PC-3 (cell line): Measurements from ENCODE around the gene EXOC2. TPM values are rescaled to one million over a fixed set of nuclear protein-coding genes. Genes with fewer than 3 reads are reported as not detected.

Source experiments
- ATAC-seq: fragments of 200-7000 bp; cut with Tn5 transposase; 2 replicates; pipeline ENCODE4 v1.9.1; 2020; ENCODE audit warnings: mild to moderate bottlenecking, moderate library complexity
- BruUV-seq: library from RNA; stranded (reverse); fragments of 400-500 nt; replicated peaks from 2 replicates; lab custom pipeline; 2021; lab: Mats Ljungman, UMichigan
- CTCF ChIA-PET: fragments of 300-600 bp; sonication (Branson Sonifier 250); formaldehyde crosslinking; loops from one replicate; lab custom pipeline; 2022; ENCODE audit warnings: antibody characterized with exemption; lab: Charles Lee
- POLR2A ChIA-PET: fragments of 300-600 bp; sonication (Branson Sonifier 250); formaldehyde crosslinking; loops from one replicate; lab custom pipeline; 2022; ENCODE audit warnings: antibody characterized with exemption; ENCODE audit not compliant: unreplicated experiment; lab: Charles Lee
- DNase-seq: peaks from one replicate; pipeline ENCODE4 v3.0.0-alpha.2; 2015
- H2AFZ ChIP-seq: fragments of 300-600 bp; sonication (generic); 2 replicates; pipeline ENCODE4 v1.6.0; 2016; ENCODE audit warnings: antibody characterized with exemption, low read length
- H3F3A ChIP-seq: fragments of 300-600 bp; sonication (generic); one replicate; pipeline ENCODE4 v1.6.0; 2017; ENCODE audit warnings: antibody characterized with exemption, low read length, control low read depth, mild to moderate bottlenecking; ENCODE audit not compliant: unreplicated experiment
- H3K27ac ChIP-seq: fragments of 300-600 bp; sonication (generic); 2 replicates; pipeline ENCODE4 v1.5.1; 2016; ENCODE audit warnings: mild to moderate bottlenecking, low read length
- H3K27me3 ChIP-seq: fragments of 300-600 bp; sonication (generic); 2 replicates; pipeline ENCODE4 v1.6.1; 2016; ENCODE audit warnings: low read length, mixed read lengths
- H3K36me3 ChIP-seq: fragments of 300-600 bp; sonication (generic); 2 replicates; pipeline ENCODE4 v1.6.1; 2016; ENCODE audit warnings: low read depth, mixed run types, low read length, mixed read lengths
- H3K4me1 ChIP-seq: fragments of 300-600 bp; sonication (generic); 2 replicates; pipeline ENCODE4 v1.5.1; 2016; ENCODE audit warnings: low read length; ENCODE audit not compliant: insufficient read depth
- H3K4me2 ChIP-seq: fragments of 300-600 bp; sonication (generic); 2 replicates; pipeline ENCODE4 v1.6.0; 2016; ENCODE audit warnings: low read length
- H3K4me3 ChIP-seq: fragments of 300-600 bp; sonication (generic); 2 replicates; pipeline ENCODE4 v1.5.1; 2016; ENCODE audit warnings: mild to moderate bottlenecking, low read length, mixed read lengths
- H3K79me2 ChIP-seq: fragments of 300-600 bp; sonication (generic); 2 replicates; pipeline ENCODE4 v1.6.1; 2017; ENCODE audit warnings: low read length, mixed read lengths
- H3K9ac ChIP-seq: fragments of 300-600 bp; sonication (generic); 2 replicates; pipeline ENCODE4 v1.6.0; 2016; ENCODE audit warnings: mild to moderate bottlenecking, low read length
- H3K9me2 ChIP-seq: fragments of 300-600 bp; sonication (generic); replicated peaks from 2 replicates; pipeline ENCODE4 v1.6.1; 2016; ENCODE audit warnings: mixed run types, low read length, mixed read lengths
- H3K9me3 ChIP-seq: fragments of 300-600 bp; sonication (generic); 2 replicates; pipeline ENCODE4 v1.6.1; 2016; ENCODE audit warnings: low read length, mixed read lengths
- H4K20me1 ChIP-seq: fragments of 300-600 bp; sonication (generic); 2 replicates; pipeline ENCODE4 v1.6.1; 2016; ENCODE audit warnings: low read length, mixed read lengths
- EZH2 ChIP-seq: fragments of 300-600 bp; sonication (generic); IDR thresholded peaks from one replicate; pipeline ENCODE4 v1.6.1; 2017; ENCODE audit warnings: antibody characterized with exemption, mild to moderate bottlenecking, low read length; ENCODE audit not compliant: unreplicated experiment
- EZH2phosphoT487 ChIP-seq: fragments of 300-600 bp; sonication (generic); IDR thresholded peaks from 2 replicates; pipeline ENCODE4 v1.6.1; 2018; ENCODE audit warnings: mild to moderate bottlenecking, antibody characterized with exemption, low read length, borderline replicate concordance
- intact Hi-C: fragments of 100-400 bp; cut with micrococcal nuclease; formaldehyde crosslinking; loops from 2 replicates; pipeline ENCODE4 v1.9.0; 2023
- total RNA-seq: library from RNA; depleted of rRNA; stranded (reverse); fragments of >200 nt; gene quantifications from 2 replicates; pipeline ENCODE4 v1.2.3, GENCODE V29; 2014
- TF ChIP-seq, protein P1 (sequence below): fragments of 300-600 bp; sonication (generic); conservative IDR thresholded peaks from 2 replicates; pipeline ENCODE4 v1.5.1; 2017; ENCODE audit warnings: antibody characterized with exemption, low read depth, mild to moderate bottlenecking, low read length

Gene EXOC2
- total RNA-seq, 1 experiment from 2014 or later, result 27.7 TPM

DNA sequence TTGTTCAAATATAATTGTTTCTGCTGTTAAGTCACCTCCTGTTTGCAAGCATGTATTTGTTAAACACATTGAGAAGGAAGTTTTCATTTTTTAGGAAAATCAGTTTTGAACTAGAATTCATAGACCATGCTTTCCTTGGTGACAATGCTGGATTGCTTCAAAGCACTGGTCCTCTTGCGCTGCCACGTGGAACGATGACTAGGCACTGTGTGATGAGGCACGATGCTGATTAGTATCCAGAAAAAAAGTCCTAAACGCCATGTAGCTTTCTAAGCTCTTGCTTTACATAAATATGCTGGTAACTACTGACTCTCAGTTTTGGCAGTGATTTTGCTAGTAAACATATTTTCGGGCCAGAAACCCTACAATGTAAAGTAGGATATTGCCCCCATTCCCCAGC is 11.1 kb upstream of the EXOC2 start:
- no TSS peak for BruUV-seq
- H3K36me3 ChIP-seq, result no peaks in the 10 kb centered on the region
- H3K4me3 ChIP-seq, result 0 out of 2 replicates have a peak overlapping the region, but pooled peaks have one; percentile 1
- H4K20me1 ChIP-seq, result no peaks in the 10 kb centered on the region
- H3K4me1 ChIP-seq, result peaks cover 28% of the 10 kb centered on the region
- DNase-seq (peak; percentile 48), ATAC-seq (peak; percentile 66)
- no peaks in the 10 kb centered on the region for H3K79me2 ChIP-seq
- intact Hi-C loops, result loop anchor here (5.0 kb wide), 1 partner anchor 87 kb away; no protein-coding TSS in a partner anchor
- H3K9me3 ChIP-seq, result no peaks in the 10 kb centered on the region
- 0 out of 2 replicates have a peak overlapping the region, but pooled peaks have one; percentile 22 for H3K9ac ChIP-seq
- POLR2A ChIA-PET, result no interaction called here
- H3K27ac ChIP-seq, result peak overlapping the region; percentile 52
- CTCF ChIA-PET, result no interaction called here
- H2AFZ ChIP-seq, result peak overlapping the region; percentile 42
- no peak for TF ChIP-seq EZH2phosphoT487
- TF ChIP-seq EZH2, result no peak
- TF ChIP-seq, protein P1, sequence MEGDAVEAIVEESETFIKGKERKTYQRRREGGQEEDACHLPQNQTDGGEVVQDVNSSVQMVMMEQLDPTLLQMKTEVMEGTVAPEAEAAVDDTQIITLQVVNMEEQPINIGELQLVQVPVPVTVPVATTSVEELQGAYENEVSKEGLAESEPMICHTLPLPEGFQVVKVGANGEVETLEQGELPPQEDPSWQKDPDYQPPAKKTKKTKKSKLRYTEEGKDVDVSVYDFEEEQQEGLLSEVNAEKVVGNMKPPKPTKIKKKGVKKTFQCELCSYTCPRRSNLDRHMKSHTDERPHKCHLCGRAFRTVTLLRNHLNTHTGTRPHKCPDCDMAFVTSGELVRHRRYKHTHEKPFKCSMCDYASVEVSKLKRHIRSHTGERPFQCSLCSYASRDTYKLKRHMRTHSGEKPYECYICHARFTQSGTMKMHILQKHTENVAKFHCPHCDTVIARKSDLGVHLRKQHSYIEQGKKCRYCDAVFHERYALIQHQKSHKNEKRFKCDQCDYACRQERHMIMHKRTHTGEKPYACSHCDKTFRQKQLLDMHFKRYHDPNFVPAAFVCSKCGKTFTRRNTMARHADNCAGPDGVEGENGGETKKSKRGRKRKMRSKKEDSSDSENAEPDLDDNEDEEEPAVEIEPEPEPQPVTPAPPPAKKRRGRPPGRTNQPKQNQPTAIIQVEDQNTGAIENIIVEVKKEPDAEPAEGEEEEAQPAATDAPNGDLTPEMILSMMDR, result no peak
- no peaks in the 10 kb centered on the region for H3K27me3 ChIP-seq
- no peaks in the 10 kb centered on the region for H3K9me2 ChIP-seq
- H3K4me2 ChIP-seq, result peak overlapping the region; percentile 35
- H3F3A ChIP-seq, result no peaks in the 10 kb centered on the region

DNA sequence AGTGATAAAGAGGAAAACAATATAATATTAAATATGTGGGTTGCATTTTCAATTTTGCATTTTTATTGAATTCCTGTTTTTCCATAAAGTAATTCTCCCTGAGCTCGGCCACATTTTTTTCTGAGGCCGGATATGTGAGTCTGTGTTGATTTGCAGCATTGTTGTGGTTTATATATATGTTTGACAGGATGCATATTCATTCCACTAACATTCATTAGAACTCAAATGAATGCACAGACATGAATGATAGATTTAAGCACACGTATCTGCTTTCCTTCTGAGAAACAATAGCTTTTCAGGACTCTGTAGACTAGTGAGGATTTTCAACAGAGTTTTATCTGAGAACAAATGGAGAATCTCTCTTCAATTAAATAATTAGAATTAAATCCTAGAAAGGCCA is 10.6 kb upstream of the EXOC2 start:
- ChIA-PET POLR2A (interaction anchor here (0.6 kb wide), 1 partner anchor 478 kb away, joined by 3 read pairs; no protein-coding TSS in a partner anchor), CTCF (no interaction called here)
- no TSS peak for BruUV-seq
- TF ChIP-seq, protein P1, result no peak
- TF ChIP-seq EZH2, result no peak
- TF ChIP-seq EZH2phosphoT487, result no peak
- 0 out of 2 replicates have a peak overlapping the region, but pooled peaks have one; percentile 1 for H3K4me3 ChIP-seq
- peaks cover 28% of the 10 kb centered on the region for H3K4me1 ChIP-seq
- peak overlapping the region; percentile 42 for H2AFZ ChIP-seq
- no peaks in the 10 kb centered on the region for H3F3A ChIP-seq
- H3K79me2 ChIP-seq, result no peaks in the 10 kb centered on the region
- H3K27ac ChIP-seq, result peak overlapping the region; percentile 52
- no peaks in the 10 kb centered on the region for H3K36me3 ChIP-seq
- intact Hi-C loops, result loop anchor here (5.0 kb wide), 1 partner anchor 86 kb away; no protein-coding TSS in a partner anchor
- ATAC-seq (peak; percentile 83), DNase-seq (peak; percentile 72)
- H3K4me2 ChIP-seq, result peak overlapping the region; percentile 35
- H3K27me3 ChIP-seq, result no peaks in the 10 kb centered on the region
- 0 out of 2 replicates have a peak overlapping the region, but pooled peaks have one; percentile 22 for H3K9ac ChIP-seq
- no peaks in the 10 kb centered on the region for H3K9me2 ChIP-seq
- no peaks in the 10 kb centered on the region for H4K20me1 ChIP-seq
- H3K9me3 ChIP-seq, result no peaks in the 10 kb centered on the region
